H1 (cell line): ENCODE data around the gene PIK3C2G. TPM values are rescaled to one million over a fixed set of nuclear protein-coding genes. Genes with fewer than 3 reads are reported as not detected.

Source experiments
- CTCF ChIA-PET: fragments of 300-600 bp; sonication (Branson Sonifier 250); formaldehyde crosslinking; loops from one replicate; lab custom pipeline; 2021; ENCODE audit not compliant: partially characterized antibody; lab: Charles Lee
- POLR2A ChIA-PET: fragments of 300-600 bp; sonication (Branson Sonifier 250); formaldehyde crosslinking; loops from one replicate; lab custom pipeline; 2021; ENCODE audit warnings: inconsistent platforms; ENCODE audit not compliant: partially characterized antibody; lab: Charles Lee
- DNase-seq, 2 experiments: peaks; one replicate each; pipeline versions ENCODE4 v3.0.0 to v3.0.0-alpha.2; 2010 to 2022; ENCODE audit warnings: low spot score in 2 of 2, low read depth in 1 of 2, mixed read lengths in 1 of 2
- FAIRE-seq: peaks from 2 replicates; lab custom pipeline; 2011; peaks lifted over from hg19 to GRCh38; lab: Jason Lieb, UNC
- H2AFZ ChIP-seq: 2 replicates; pipeline ENCODE4 v1.8.1; 2012; ENCODE audit warnings: low read length, inconsistent platforms
- H2AK5ac ChIP-seq: 2 replicates; pipeline ENCODE4 v1.6.1; 2013; ENCODE audit warnings: low read depth, low read length
- H2BK120ac ChIP-seq: replicated peaks from 2 replicates; pipeline ENCODE3; 2013; ENCODE audit warnings: low read depth, low read length, inconsistent platforms
- H2BK12ac ChIP-seq: 2 replicates; pipeline ENCODE4 v1.6.1; 2013; ENCODE audit warnings: low read depth, low read length
- H2BK15ac ChIP-seq: 2 replicates; pipeline ENCODE4 v1.6.1; 2013; ENCODE audit warnings: low read length
- H2BK20ac ChIP-seq: 2 replicates; pipeline ENCODE4 v1.6.1; 2013; ENCODE audit warnings: low read length
- H2BK5ac ChIP-seq: 2 replicates; pipeline ENCODE4 v1.6.1; 2013; ENCODE audit warnings: low read depth, low read length
- H3K14ac ChIP-seq: 2 replicates; pipeline ENCODE4 v1.6.1; 2013; ENCODE audit warnings: inconsistent platforms; ENCODE audit not compliant: insufficient read length
- H3K18ac ChIP-seq: 2 replicates; pipeline ENCODE4 v1.6.1; 2013; ENCODE audit warnings: low read length; ENCODE audit errors: extremely low read depth
- H3K23ac ChIP-seq: 2 replicates; pipeline ENCODE4 v1.6.1; 2013; ENCODE audit warnings: inconsistent platforms; ENCODE audit not compliant: insufficient read length
- H3K23me2 ChIP-seq: 2 replicates; pipeline ENCODE4 v1.6.1; 2013; ENCODE audit warnings: low read depth, low read length
- H3K27ac ChIP-seq: 2 replicates; pipeline ENCODE4 v1.6.1; 2011; ENCODE audit warnings: low read depth, low read length, inconsistent platforms
- H3K27me3 ChIP-seq, 4 experiments: replicated peaks in 1 of 4; 1 replicate in 1 of 4; 2 replicates in 3 of 4; pipeline versions ENCODE4 v1.6.1 to v1.8.1; 2011 to 2013; ENCODE audit warnings: low read length in 3 of 4, mild to moderate bottlenecking in 3 of 4, inconsistent platforms in 2 of 4, mixed read lengths in 2 of 4, moderate library complexity in 1 of 4; ENCODE audit not compliant: control insufficient read depth in 3 of 4, insufficient read depth in 3 of 4; ENCODE audit errors: extremely low read depth in 1 of 4
- H3K36me3 ChIP-seq, 4 experiments: 2 replicates each; pipeline versions ENCODE4 v1.6.1 to v1.8.1; 2011 to 2013; ENCODE audit warnings: mild to moderate bottlenecking in 4 of 4, low read length in 3 of 4, moderate library complexity in 2 of 4, control low read depth in 1 of 4, inconsistent platforms in 1 of 4; ENCODE audit not compliant: insufficient read depth in 4 of 4, control insufficient read depth in 2 of 4
- H3K4ac ChIP-seq: replicated peaks from 2 replicates; pipeline ENCODE3; 2013; ENCODE audit warnings: low read length, low read depth, mixed read lengths, inconsistent platforms; ENCODE audit not compliant: insufficient read length
- H3K4me1 ChIP-seq, 4 experiments: replicated peaks in 1 of 4; 1 replicate in 1 of 4; 2 replicates in 3 of 4; pipeline versions ENCODE4 v1.6.1 to v1.8.1; 2011 to 2013; ENCODE audit warnings: low read length in 3 of 4, inconsistent platforms in 2 of 4, mixed read lengths in 1 of 4; ENCODE audit not compliant: insufficient read depth in 4 of 4, control insufficient read depth in 3 of 4
- H3K4me2 ChIP-seq, 2 experiments: 2 replicates each; pipeline versions ENCODE4 v1.6.1 to v1.8.1; 2011 to 2013; ENCODE audit warnings: low read depth in 2 of 2, low read length in 2 of 2, control low read depth in 1 of 2, inconsistent platforms in 1 of 2, mild to moderate bottlenecking in 1 of 2; ENCODE audit not compliant: insufficient read depth in 1 of 2
- H3K4me3 ChIP-seq, 4 experiments: fragments of 200-600, 300-600 bp in 1 of 4; sonication (generic), shearing (Covaris generic), sonication (Bioruptor Twin) in 1 of 4; 2 replicates each; pipeline versions ENCODE4 v1.5.1 to v1.8.1; 2011 to 2016; ENCODE audit warnings: low read length in 4 of 4, low read depth in 3 of 4, control low read depth in 2 of 4, inconsistent platforms in 2 of 4, mild to moderate bottlenecking in 2 of 4, mixed read lengths in 1 of 4, moderate library complexity in 1 of 4; ENCODE audit not compliant: insufficient read depth in 2 of 4; ENCODE audit errors: extremely low read depth in 1 of 4
- H3K56ac ChIP-seq: replicated peaks from 2 replicates; pipeline ENCODE3; 2013; ENCODE audit warnings: low read depth, mild to moderate bottlenecking, mixed read lengths, low read length, inconsistent platforms; ENCODE audit not compliant: insufficient read length
- H3K79me1 ChIP-seq: 2 replicates; pipeline ENCODE4 v1.6.1; 2013; ENCODE audit warnings: low read depth, low read length, control low read depth
- H3K79me2 ChIP-seq, 2 experiments: 2 replicates each; pipeline versions ENCODE4 v1.6.1 to v1.8.1; 2012 to 2013; ENCODE audit warnings: low read length in 2 of 2, mild to moderate bottlenecking in 2 of 2, inconsistent platforms in 1 of 2; ENCODE audit not compliant: insufficient read depth in 2 of 2, control insufficient read depth in 1 of 2
- H3K9ac ChIP-seq, 4 experiments: replicated peaks in 1 of 4; 1 replicate in 1 of 4; 2 replicates in 3 of 4; pipeline versions ENCODE4 v1.6.1 to v1.8.1; 2011 to 2013; ENCODE audit warnings: low read depth in 3 of 4, low read length in 3 of 4, control low read depth in 2 of 4, mild to moderate bottlenecking in 2 of 4, moderate library complexity in 2 of 4, inconsistent platforms in 1 of 4; ENCODE audit errors: extremely low read depth in 1 of 4
- H3K9me3 ChIP-seq, 2 experiments: 2 replicates each; pipeline versions ENCODE4 v1.6.1 to v1.8.1; 2012 to 2013; ENCODE audit warnings: mild to moderate bottlenecking in 2 of 2, moderate library complexity in 2 of 2, control low read depth in 1 of 2, inconsistent platforms in 1 of 2, low read depth in 1 of 2, low read length in 1 of 2, mixed read lengths in 1 of 2; ENCODE audit not compliant: insufficient read depth in 2 of 2
- H4K20me1 ChIP-seq, 2 experiments: replicated peaks in 1 of 2; 2 replicates each; pipeline versions ENCODE3 to v1.8.1; 2011 to 2013; ENCODE audit warnings: inconsistent platforms in 2 of 2, low read length in 2 of 2, mild to moderate bottlenecking in 1 of 2; ENCODE audit not compliant: insufficient read depth in 2 of 2, control insufficient read depth in 1 of 2
- H4K5ac ChIP-seq: 2 replicates; pipeline ENCODE4 v1.6.1; 2013; ENCODE audit warnings: low read length, low read depth, mixed read lengths, inconsistent platforms; ENCODE audit not compliant: insufficient read length
- H4K8ac ChIP-seq: 2 replicates; pipeline ENCODE4 v1.8.0; 2013; ENCODE audit warnings: mild to moderate bottlenecking, moderate library complexity, low read length, inconsistent platforms; ENCODE audit not compliant: insufficient read depth; ENCODE audit errors: extremely low read depth
- H4K91ac ChIP-seq: replicated peaks from 2 replicates; pipeline ENCODE3; 2013; ENCODE audit warnings: low read length, mixed read lengths, inconsistent platforms; ENCODE audit not compliant: insufficient read length
- CHD2 ChIP-seq: IDR thresholded peaks from 2 replicates; pipeline ENCODE4 v1.6.1; 2012; ENCODE audit warnings: low read length, improper control_type of control experiment
- NANOG ChIP-seq: IDR thresholded peaks from 2 replicates; pipeline ENCODE4 v1.6.1; 2011; ENCODE audit warnings: low read length, low read depth, mild to moderate bottlenecking, inconsistent platforms; ENCODE audit not compliant: insufficient read depth, poor library complexity, severe bottlenecking
- POLR2AphosphoS5 ChIP-seq: IDR thresholded peaks from 2 replicates; pipeline ENCODE4 v1.6.1; 2011; ENCODE audit warnings: low read depth, low read length
- SP4 ChIP-seq: IDR thresholded peaks from 2 replicates; pipeline ENCODE4 v1.6.1; 2012; ENCODE audit warnings: low read length, inconsistent platforms
- YY1 ChIP-seq: IDR thresholded peaks from 2 replicates; pipeline ENCODE4 v1.6.1; 2011; ENCODE audit warnings: low read depth, mild to moderate bottlenecking, low read length
- WGBS, 2 experiments: shearing (Covaris generic) in 1 of 2; methylation state at CpG; one replicate each; pipeline versions ENCODE4 v1.1.6 to v1.1.7; 2013 to 2015; ENCODE audit warnings: low lambda C conversion rate in 2 of 2, mixed read lengths in 2 of 2, inconsistent platforms in 1 of 2, low coverage in 1 of 2, missing lambda C conversion rate in 1 of 2; ENCODE audit not compliant: insufficient replicate concordance in 2 of 2, insufficient coverage in 1 of 2, insufficient read length in 1 of 2; ENCODE audit errors: extremely low coverage in 1 of 2, missing lambda C conversion rate in 1 of 2; 5-methylcytosine and 5-hydroxymethylcytosine counted together
- polyA plus RNA-seq, 7 experiments: library from polyadenylated mRNA; depleted of rRNA in 3 of 7; stranded (reverse) in 5 of 7; unstranded in 2 of 7; fragments of >200 nt in 5 of 7; fragments of 200-250 nt in 2 of 7; gene quantifications; 1 replicate in 5 of 7; 2 replicates in 1 of 7; 4 replicates in 1 of 7; pipeline versions ENCODE4 v1.2.1 to v1.2.3, GENCODE V29; 2011 to 2013; ENCODE audit warnings: missing spikeins in 2 of 7, mixed read lengths in 2 of 7
- total RNA-seq: library from RNA; stranded (reverse); fragmentation: NEBNext Ultra II Directional; extraction: Animal tissue kit (Norgen Biotek cat#: 25700); gene quantifications from 2 replicates; pipeline ENCODE4 v1.2.1, GENCODE V29; 2021

The PIK3C2G gene
- total and polyA plus RNA-seq, 2 of the 8 experiments (the other 6 are each of a cell fraction or from before 2014, with no cell fraction given) = not detected

DNA sequence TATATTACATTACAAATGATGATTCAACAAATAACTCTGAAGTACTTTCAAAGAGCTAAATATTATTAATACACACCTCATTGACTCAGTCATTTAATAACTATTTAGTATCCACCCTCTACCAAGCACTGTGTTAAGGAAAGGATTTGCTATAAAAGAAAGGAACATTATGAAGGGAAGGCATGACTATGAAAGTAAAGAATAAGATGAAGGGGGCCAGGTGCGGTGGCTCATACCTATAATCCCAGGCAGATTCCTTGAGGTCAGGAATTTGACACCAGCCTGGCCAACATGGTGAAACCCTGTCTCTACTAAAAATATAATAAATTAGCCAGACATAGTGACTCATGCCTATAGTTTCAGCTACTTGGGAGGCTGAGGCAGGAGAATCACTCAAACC, 368.6 kb downstream of the PIK3C2G start:
- Histone ChIP-seq H3K27me3 (no peaks in the 10 kb centered on the region), H2BK120ac (no peak overlapping the region), H3K4ac (no peak overlapping the region), H3K23me2 (no peaks in the 10 kb centered on the region), H4K91ac (no peak overlapping the region), H3K9ac (no peak overlapping the region), H3K27ac (no peak overlapping the region), H2BK20ac (no peak overlapping the region), H3K36me3 (no peaks in the 10 kb centered on the region), H3K4me2 (no peak overlapping the region), H2BK15ac (no peak overlapping the region), H3K18ac (no peak overlapping the region), H3K4me1 (no peaks in the 10 kb centered on the region), H4K20me1 (no peaks in the 10 kb centered on the region), H2AFZ (no peak overlapping the region), H3K4me3 (no peak overlapping the region), H3K56ac (no peak overlapping the region), H3K79me2 (no peaks in the 10 kb centered on the region), H3K79me1 (no peaks in the 10 kb centered on the region), H3K23ac (no peak overlapping the region), H2AK5ac (no peak overlapping the region), H2BK5ac (no peak overlapping the region), H4K8ac (no peak overlapping the region), H2BK12ac (no peak overlapping the region), H4K5ac (no peak overlapping the region), H3K14ac (no peak overlapping the region), H3K9me3 (no peaks in the 10 kb centered on the region)
- ChIA-PET POLR2A (no interaction called here), CTCF (interaction anchor here (1.2 to 1.6 kb wide), 2 partner anchors 8 to 12 kb away, joined by 3 to 7 read pairs; no protein-coding TSS in a partner anchor)
- DNase-seq (no peak), FAIRE-seq (no peak)
- 100% methylated on average over 1 of the region's 1 CpG; no CpG with 5 or more reads in 1 of the 2 experiments for WGBS, 2 experiments
- no peak for TF ChIP-seq SP4
- TF ChIP-seq POLR2AphosphoS5 = no peak
- TF ChIP-seq YY1 = no peak
- no peak for TF ChIP-seq NANOG
- TF ChIP-seq CHD2 = no peak
